Measurements from ENCODE around the gene CMC4. TPM values are rescaled to one million over a fixed set of nuclear protein-coding genes. Genes with fewer than 3 reads are reported as not detected.
A peak's percentile ranks its signal among the peaks of the same experiment; 100 is the strongest.

Gene CMC4
- total RNA-seq, 1 donor: 15.3 TPM

DNA sequence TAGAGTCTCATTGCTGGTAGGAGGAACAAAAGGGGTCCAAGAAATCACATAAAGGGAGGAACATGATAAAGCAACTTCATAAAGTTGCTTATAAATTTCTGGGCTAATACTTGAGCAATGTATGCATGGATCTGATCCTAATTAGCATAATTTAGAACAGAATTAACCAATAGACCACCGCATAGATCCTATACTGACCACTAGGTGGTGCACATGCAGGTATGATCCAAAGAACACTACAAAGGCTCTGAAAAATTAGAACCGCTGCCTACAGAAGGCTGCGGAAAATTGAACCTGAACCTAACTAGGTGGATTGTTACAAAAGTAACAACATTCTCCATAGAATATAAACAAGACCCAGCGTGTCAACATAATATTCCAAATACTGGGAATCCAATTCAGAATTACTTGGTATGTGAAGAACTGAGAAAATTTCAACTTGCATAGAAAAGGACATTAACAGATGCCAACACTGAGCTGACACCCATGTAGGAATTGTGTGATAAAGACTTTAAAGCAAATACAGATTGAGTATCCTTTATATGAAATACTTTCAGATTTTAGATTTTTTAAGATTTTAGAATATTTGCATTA is 23.6 kb upstream of the CMC4 start:
- DNase-seq (ENCODE audit: low read depth): peak; percentile 41
- no peak overlapping the region for H3K4me3 ChIP-seq (ENCODE audit: low read depth, low read length)
- TF ChIP-seq, protein P1, sequence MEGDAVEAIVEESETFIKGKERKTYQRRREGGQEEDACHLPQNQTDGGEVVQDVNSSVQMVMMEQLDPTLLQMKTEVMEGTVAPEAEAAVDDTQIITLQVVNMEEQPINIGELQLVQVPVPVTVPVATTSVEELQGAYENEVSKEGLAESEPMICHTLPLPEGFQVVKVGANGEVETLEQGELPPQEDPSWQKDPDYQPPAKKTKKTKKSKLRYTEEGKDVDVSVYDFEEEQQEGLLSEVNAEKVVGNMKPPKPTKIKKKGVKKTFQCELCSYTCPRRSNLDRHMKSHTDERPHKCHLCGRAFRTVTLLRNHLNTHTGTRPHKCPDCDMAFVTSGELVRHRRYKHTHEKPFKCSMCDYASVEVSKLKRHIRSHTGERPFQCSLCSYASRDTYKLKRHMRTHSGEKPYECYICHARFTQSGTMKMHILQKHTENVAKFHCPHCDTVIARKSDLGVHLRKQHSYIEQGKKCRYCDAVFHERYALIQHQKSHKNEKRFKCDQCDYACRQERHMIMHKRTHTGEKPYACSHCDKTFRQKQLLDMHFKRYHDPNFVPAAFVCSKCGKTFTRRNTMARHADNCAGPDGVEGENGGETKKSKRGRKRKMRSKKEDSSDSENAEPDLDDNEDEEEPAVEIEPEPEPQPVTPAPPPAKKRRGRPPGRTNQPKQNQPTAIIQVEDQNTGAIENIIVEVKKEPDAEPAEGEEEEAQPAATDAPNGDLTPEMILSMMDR (IDR thresholded peaks at IDR 0.05; ENCODE audit: insufficient read depth, low read length): peak; percentile 54

DNA sequence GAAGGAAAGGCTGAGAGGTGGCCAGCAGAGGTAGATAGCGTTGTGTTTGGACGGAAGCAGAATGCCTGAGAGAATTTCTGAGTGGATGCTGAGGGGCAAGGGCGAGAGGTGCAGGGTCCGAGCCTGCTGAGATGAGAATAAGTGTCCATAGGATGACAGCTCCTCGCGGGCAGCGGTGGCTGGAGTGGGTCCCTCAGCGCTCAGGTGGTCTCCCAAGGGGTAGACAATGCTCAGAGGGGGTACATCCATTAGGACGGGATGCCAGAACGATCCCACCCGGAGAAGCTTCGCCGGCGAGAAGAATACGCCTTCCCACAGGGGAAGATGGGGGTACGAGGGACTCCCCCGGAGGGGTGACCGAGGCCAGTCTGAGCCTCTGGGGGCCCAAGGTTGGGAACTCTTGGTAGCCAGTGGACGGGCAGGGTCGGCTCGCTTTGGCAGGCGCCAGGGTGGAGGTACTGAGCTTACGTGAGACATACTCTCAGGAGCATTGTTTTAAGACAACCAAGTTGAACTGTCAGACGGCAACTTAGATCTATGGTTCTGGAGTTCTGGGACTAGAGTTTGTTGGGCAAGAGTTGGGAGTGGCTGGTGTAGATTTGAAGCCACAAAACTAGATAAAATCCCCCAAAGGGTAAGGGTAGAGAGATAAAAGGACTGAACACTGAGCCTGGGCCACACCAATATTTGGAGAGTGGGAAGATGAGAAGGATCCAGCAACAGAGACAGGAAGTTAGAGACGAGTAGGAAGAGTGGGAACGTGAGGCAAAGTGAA is 16.2 kb upstream of the CMC4 start:
- TF ChIP-seq, protein P1 (IDR thresholded peaks at IDR 0.05; ENCODE audit: insufficient read depth, low read length): no peak
- H3K4me3 ChIP-seq (ENCODE audit: low read depth, low read length): no peak overlapping the region
- no peak for DNase-seq (ENCODE audit: low read depth)

DNA sequence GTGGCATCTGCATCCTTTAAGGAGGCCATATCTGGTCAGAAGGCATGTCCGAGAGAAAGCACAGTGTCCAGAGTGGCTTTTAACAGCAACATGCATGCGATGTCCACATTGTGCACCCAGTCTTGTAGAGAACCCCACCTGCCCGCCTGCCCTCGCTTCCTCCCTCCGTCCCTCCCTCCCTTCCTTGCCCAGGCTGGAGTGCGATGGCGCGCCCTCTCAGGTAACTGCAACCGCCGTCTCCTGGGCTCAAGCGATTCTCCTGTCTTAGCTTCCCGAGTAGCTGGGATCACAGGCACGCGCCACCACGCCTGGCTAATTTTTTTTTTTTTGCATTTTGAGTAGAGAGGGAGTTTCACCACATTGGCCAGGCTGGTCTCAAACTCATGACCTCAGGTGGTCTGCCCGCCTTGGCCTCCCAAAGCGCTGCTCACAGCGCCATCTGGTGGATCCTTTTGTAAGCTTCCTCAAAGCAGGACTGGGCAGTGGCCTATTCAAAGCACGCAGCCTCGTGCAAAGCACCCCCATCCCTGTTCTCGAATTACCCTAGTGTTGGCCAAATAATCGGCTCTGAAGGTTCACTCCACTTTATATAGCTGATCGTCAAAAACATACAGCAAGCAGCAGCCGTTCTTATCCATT is 15.4 kb upstream of the CMC4 start:
- no peak overlapping the region for H3K4me3 ChIP-seq (ENCODE audit: low read depth, low read length)
- TF ChIP-seq, protein P1 (IDR thresholded peaks at IDR 0.05; ENCODE audit: insufficient read depth, low read length): peak; percentile 56
- peak; percentile 36 for DNase-seq (ENCODE audit: low read depth)

DNA sequence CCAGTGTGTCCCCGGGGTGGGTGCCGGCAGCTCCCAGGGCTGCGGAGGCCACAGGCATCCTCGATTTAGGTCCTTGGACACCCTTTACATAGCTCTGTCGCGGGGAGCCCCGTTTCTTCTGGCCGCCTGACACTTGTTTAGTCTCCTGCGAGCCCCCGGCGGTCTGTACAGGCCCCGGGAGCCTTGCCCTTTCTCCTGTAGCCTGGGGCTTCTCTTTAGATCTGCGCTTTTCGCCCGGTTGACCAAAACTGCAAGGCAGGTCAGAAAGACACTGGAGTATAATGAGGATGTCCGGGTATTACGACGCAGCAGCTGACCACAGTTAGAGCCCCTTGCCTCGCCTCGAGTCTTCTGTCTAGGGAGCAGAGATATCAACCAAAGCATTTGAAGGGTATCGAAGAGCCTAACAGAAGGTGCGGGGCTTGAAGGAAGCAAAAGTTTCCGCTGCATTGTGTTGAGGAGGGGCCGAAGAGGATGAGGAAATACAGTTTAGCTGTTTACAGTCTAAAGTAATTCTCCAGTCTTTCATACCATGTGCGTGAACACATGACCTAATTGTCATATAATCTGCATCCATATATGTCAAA is 851 bp upstream of the CMC4 start:
- no peak for DNase-seq (ENCODE audit: low read depth)
- H3K4me3 ChIP-seq (ENCODE audit: low read depth, low read length): peak overlapping the region; percentile 79
- TF ChIP-seq, protein P1 (IDR thresholded peaks at IDR 0.05; ENCODE audit: insufficient read depth, low read length): no peak

DNA sequence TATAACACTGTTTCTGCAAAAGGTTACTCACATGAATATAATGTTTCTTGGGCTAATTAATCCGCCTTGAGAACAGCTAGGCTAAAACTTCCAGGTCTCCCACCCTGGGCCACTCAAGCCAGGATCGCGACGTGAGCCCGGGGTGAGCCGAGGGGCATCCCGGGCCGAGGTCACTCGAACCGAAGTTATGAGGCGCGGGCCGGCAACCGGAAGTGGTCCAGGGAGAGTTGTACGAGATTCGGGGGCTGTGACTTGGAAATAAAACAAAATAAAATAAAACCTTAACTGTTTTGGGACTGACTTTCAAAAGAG is 317 bp downstream of the CMC4 start:
- peak overlapping the region; percentile 69 for H3K4me3 ChIP-seq (ENCODE audit: low read depth, low read length)
- DNase-seq (ENCODE audit: low read depth): no peak
- TF ChIP-seq, protein P1 (IDR thresholded peaks at IDR 0.05; ENCODE audit: insufficient read depth, low read length): no peak

DNA sequence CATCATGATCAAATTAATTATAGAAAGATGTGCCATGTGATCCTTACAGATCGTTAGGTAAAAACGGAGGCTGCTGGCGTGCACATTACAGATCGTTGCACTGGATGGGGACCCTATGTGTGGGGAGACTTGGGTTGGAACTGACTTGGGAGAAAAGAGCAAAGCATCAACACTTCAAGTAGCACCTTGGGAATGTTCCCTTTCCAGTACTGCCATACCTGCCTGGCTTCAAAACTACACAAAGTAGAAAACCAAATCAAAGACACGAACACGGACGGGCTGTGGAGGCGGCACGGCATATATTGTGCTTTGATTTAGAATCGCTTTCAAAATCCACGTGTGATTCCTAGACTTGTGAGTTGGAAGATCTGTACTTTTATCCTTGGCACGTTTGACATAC is 898 bp downstream of the CMC4 start:
- H3K4me3 ChIP-seq (ENCODE audit: low read depth, low read length): peak overlapping the region; percentile 69
- TF ChIP-seq, protein P1 (IDR thresholded peaks at IDR 0.05; ENCODE audit: insufficient read depth, low read length): no peak
- DNase-seq (ENCODE audit: low read depth): no peak
